Measurements from ENCODE around the gene PADI4.

PADI4 gene

DNA sequence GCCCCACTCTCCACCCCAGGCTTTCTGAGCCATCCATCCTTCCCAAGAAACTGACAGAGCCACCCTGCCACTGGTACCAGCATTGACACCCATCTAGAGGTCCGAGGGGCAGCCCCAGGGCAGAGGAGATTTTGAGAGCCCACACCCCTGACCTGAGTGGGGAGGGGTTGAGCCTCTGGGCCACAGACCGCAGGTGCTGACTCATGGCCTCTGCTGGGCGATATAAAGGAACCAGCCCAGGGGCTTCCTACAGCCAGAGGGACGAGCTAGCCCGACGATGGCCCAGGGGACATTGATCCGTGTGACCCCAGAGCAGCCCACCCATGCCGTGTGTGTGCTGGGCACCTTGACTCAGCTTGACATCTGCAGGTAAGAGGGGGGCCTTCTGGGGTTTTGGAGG, at the start of gene PADI4:
PADI4 (plus strand) TSS at position 252 of the 400 bp plus-strand sequence; CDS start at position 278, 26 bp downstream.
- no peak for DNase-seq (ENCODE audit: low read depth, low spot score)

DNA sequence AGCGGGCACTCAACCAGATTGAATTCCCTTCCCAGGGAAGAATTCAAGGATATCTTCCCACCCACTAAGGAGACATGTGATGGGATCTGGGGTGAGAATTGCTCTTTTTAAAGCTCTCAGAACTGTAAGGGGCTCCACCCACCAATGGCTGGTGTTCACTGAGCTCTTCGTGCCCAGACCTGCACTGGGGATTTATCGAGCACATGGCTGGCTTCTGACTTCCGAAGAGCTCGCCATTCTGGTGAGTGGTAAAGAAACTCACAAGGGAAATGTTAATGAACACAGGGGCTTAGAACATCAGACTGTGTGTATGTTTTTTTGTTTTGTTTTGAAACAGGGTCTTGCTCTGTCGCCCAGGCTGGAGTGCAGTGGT, 49.3 kb upstream of the PADI4 start:
- no peak for DNase-seq (ENCODE audit: low read depth, low spot score)

GRCh38 chr1:17259233-17259873, 48.6 kb upstream of the PADI4 start:
- no peak for DNase-seq (ENCODE audit: low read depth, low spot score)

DNA sequence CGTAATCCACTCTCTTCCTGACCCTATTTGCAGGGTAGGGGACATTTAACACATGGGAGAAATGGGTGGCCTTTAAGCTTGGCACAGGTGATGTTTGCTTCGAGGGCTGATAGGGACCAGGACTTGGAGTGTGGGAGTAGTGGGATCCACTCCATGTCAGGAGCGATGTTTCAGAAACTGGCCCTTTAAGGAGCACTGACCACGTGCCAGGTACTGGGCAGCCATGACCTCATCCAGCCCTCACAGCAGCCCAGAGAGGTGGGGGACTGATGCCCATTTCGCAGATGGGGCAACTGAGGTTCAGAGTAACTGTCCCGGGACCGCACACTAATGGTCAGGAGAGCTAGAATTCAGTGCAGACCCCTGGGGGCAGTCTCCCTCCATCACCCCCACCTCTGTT, 47.7 kb upstream of the PADI4 start:
- no peak for DNase-seq (ENCODE audit: low read depth, low spot score)

GRCh38 chr1:17260738-17261137, 47.3 kb upstream of the PADI4 start:
- no peak for DNase-seq (ENCODE audit: low read depth, low spot score)

DNA sequence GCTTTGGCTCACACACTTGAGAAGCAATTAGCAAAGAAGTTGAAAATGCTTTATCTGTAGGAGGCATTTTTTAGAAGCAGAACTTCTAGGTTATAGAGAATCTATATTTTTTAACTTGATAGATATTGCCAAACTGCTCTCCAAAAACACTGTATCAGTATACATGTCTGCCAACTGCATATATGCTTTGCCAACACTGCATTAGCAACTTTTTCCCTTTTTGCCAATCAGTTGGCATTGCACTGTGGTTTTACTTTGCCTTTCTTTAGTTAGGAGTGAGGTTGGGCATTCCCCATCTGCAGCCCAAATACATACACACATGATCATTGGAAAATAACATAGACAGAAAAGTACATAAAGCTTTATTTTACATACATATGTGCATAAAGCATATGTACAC, 44.1 kb upstream of the PADI4 start:
- no peak for DNase-seq (ENCODE audit: low read depth, low spot score)

GRCh38 chr1:17264470-17264869, 43.5 kb upstream of the PADI4 start:
- no peak for DNase-seq (ENCODE audit: low read depth, low spot score)

DNA sequence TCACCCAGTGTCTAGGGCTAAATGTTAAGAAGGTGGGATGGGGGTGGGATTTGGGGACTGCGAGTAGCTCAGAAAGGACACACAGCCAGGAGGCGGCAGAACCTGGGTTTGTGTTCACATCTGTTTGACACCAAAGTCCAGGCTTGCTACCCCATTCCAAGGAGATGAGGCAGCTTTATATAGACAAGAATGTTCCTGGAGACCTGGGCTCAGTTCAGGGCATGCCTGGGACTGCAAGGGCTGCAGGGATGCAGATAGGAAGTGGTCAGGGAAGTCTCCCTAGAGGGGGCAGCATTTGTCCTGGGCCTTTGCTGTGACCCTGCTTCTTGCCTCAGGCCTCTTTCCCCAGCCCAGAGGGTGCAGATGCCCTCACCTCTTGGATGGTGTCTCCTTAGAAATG, 42.8 kb upstream of the PADI4 start:
- DNase-seq (ENCODE audit: low read depth, low spot score) = no peak

DNA sequence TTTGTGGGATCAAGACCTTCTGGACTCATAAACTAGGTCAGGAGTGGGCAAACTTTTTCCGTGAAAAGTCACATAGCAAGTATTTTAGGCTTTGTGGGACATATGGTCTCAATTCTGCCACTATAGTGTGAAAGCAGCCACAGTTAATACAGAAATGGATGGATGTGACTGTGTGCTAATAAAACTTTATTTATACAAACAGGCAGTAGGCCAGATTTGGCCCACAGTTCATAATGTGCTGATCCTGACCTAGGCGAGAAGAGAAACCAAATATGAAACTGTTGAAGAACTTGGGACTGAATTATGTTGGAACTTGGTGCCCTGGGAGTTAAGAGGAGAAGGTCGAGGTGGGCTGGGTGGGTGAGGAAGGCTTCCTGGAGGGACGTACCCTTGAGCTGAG, 42.0 kb upstream of the PADI4 start:
- DNase-seq (ENCODE audit: low read depth, low spot score) = no peak

- DNase-seq (ENCODE audit: low read depth, low spot score) = no peak
Observed at GRCh38 chr1:17270891-17271765, 36.9 kb upstream of the PADI4 start.

GRCh38 chr1:17272066-17272465, 35.9 kb upstream of the PADI4 start:
- DNase-seq (ENCODE audit: low read depth, low spot score) = no peak

DNA sequence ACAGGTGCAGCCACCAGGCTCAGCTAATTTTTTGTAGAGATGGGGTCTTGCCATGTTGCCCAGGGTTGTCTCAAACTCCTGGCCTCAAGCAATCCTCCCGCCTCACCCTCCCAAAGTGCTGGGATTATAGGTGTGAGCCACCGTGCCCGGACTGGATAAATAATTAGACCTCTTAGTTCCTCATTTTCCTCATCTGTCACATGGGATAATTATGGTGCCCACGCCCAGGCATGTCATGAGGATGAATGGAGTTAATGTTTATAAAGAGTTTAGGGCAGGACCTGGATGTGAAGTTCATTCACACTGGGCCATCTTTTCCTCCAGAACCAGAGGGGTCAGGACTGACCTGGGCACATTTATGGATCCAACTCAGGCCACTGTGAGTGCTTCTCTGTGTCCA, 35.4 kb upstream of the PADI4 start:
- DNase-seq (ENCODE audit: low read depth, low spot score) = no peak

- no peak for DNase-seq (ENCODE audit: low read depth, low spot score)
Observed at GRCh38 chr1:17273096-17273495, 34.9 kb upstream of the PADI4 start.

- no peak for DNase-seq (ENCODE audit: low read depth, low spot score)
Observed at GRCh38 chr1:17274186-17275170, 33.5 kb upstream of the PADI4 start.

DNA sequence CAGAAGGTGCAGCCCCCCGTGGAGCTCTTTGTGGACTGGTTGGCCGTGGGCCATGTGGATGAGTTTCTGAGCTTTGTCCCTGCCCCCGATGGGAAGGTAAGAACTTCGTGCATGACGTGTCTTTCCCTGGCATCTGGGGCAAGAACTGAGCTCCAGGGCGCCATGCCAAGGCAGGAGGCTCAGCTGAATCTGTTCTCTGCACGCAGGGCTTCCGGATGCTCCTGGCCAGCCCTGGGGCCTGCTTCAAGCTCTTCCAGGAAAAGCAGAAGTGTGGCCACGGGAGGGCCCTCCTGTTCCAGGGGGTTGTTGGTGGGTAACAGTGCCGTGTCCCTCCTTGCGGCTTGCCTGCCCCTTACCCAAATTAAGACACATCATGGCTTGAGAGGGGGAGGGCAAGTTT, 31.4 kb upstream of the PADI4 start:
- DNase-seq (ENCODE audit: low read depth, low spot score) = no peak

- DNase-seq (ENCODE audit: low read depth, low spot score) = no peak
Observed at GRCh38 chr1:17277511-17278159, 30.4 kb upstream of the PADI4 start.

- no peak for DNase-seq (ENCODE audit: low read depth, low spot score)
Observed at GRCh38 chr1:17278996-17279830, 28.8 kb upstream of the PADI4 start.

GRCh38 chr1:17280436-17280835, 27.6 kb upstream of the PADI4 start:
- no peak for DNase-seq (ENCODE audit: low read depth, low spot score)

DNA sequence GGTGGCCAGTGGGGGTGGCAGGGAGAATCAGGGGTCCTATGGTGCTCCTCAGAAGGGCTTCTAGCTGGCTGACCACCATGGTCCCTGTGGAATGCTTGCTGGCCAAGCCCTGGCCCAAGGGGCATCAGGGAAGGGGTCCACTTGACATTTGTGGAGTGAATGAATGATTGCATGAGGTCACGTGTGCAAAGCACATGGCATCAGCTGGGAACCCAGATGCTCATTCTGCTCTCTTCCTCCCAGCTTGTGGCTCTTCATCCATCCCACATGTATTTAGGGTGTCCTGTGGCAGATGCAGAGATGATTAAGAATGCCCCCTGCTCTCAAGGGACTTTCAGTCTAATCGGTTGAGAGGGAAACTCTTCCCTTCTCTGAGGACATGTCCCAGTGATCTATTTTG, 27.1 kb upstream of the PADI4 start:
- DNase-seq (ENCODE audit: low read depth, low spot score) = no peak

GRCh38 chr1:17281775-17282181, 26.2 kb upstream of the PADI4 start:
- DNase-seq (ENCODE audit: low read depth, low spot score) = no peak

DNA sequence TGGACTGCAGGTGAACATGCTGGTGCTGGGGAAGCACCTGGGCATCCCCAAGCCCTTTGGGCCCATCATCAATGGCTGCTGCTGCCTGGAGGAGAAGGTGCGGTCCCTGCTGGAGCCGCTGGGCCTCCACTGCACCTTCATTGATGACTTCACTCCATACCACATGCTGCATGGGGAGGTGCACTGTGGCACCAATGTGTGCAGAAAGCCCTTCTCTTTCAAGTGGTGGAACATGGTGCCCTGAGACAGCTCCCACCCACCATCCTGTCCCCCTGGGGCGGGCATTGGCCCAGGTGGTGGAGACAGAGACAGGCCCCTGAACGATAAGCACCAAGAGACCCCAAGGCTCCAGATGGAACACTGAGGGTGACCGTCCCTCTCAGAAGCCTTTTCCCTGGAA, 25.2 kb upstream of the PADI4 start:
- DNase-seq (ENCODE audit: low read depth, low spot score) = no peak

Data from activated CD4-positive, CD25-positive, alpha-beta regulatory T cell treated with anti-CD3 and anti-CD28 coated beads, Interleukin-2, amount 50 U/mL, for 16 hours (primary cell).